Neural cell (in vitro differentiated cells): Measurements from ENCODE around the gene EPS8.

ENCODE experiments used
- CTCF ChIP-seq: fragments of 450-650 bp; IDR thresholded peaks from 2 replicates; pipeline ENCODE4 v1.5.1; 2014; ENCODE audit warnings: antibody characterized with exemption, mild to moderate bottlenecking, moderate library complexity; ENCODE audit not compliant: poor library complexity, severe bottlenecking
- EP300 ChIP-seq: fragments of 450-650 bp; conservative IDR thresholded peaks from 2 replicates; pipeline ENCODE4 v1.6.1; 2014; ENCODE audit warnings: antibody characterized with exemption, mild to moderate bottlenecking, moderate library complexity; ENCODE audit not compliant: poor library complexity, severe bottlenecking
- EZH2 ChIP-seq: fragments of 200-600, 300-800 bp; shearing (Covaris generic), sonication (generic); IDR thresholded peaks from 2 replicates; pipeline ENCODE4 v1.6.1; 2014; ENCODE audit warnings: antibody characterized with exemption, low read length, borderline replicate concordance, mild to moderate bottlenecking; ENCODE audit not compliant: insufficient read depth, poor library complexity, severe bottlenecking
- POLR2AphosphoS5 ChIP-seq: IDR thresholded peaks from 2 replicates; pipeline ENCODE4 v1.6.1; 2012
- REST ChIP-seq: IDR thresholded peaks from 2 replicates; pipeline ENCODE4 v1.6.1; 2012; ENCODE audit warnings: borderline replicate concordance
- TAF1 ChIP-seq: IDR thresholded peaks from 2 replicates; pipeline ENCODE4 v1.6.1; 2012; ENCODE audit warnings: low read depth

- no peak for TF ChIP-seq CTCF
- TF ChIP-seq POLR2AphosphoS5 = no peak
- no peak for TF ChIP-seq REST
- no peak for TF ChIP-seq EZH2
- TF ChIP-seq EP300 = no peak
- no peak for TF ChIP-seq TAF1
Measured at GRCh38 chr12:15769586-15769985, 19.6 kb downstream of the EPS8 start.
